Fibroblast of pulmonary artery (primary cell): ENCODE measurements around the gene FUS.

Experiments
- DNase-seq: peaks from one replicate; pipeline ENCODE4 v3.0.0-alpha.2; 2010; ENCODE audit warnings: low read depth
- H3K4me3 ChIP-seq: replicated peaks from 2 replicates; pipeline ENCODE4 v1.5.1; 2011; ENCODE audit warnings: low read depth, mild to moderate bottlenecking, control low read depth, low read length, moderate library complexity
- CTCF ChIP-seq: IDR thresholded peaks from 2 replicates; pipeline ENCODE4 v1.5.1; 2011; ENCODE audit warnings: mild to moderate bottlenecking, control low read depth, low read length, inconsistent platforms; ENCODE audit errors: missing control alignments

Gene FUS

GRCh38 chr16:31187808-31188189 lies 7.9 kb downstream of the FUS start:
- no peak for DNase-seq
- H3K4me3 ChIP-seq = no peak overlapping the region
- no peak for TF ChIP-seq CTCF

- no peak for DNase-seq
- TF ChIP-seq CTCF = no peak
- H3K4me3 ChIP-seq = no peak overlapping the region
Observed at GRCh38 chr16:31188450-31189411, 8.8 kb downstream of the FUS start.

GRCh38 chr16:31189412-31189778 lies 9.5 kb downstream of the FUS start:
- DNase-seq = no peak
- H3K4me3 ChIP-seq = no peak overlapping the region
- no peak for TF ChIP-seq CTCF

- no peak overlapping the region for H3K4me3 ChIP-seq
- DNase-seq = no peak
- TF ChIP-seq CTCF = no peak
Observed at GRCh38 chr16:31190061-31190460, 10.1 kb downstream of the FUS start.

- H3K4me3 ChIP-seq = no peak overlapping the region
- DNase-seq = no peak
- TF ChIP-seq CTCF = no peak
Observed at GRCh38 chr16:31190818-31191444, 11.0 kb downstream of the FUS start.

GRCh38 chr16:31191697-31192428 lies 11.9 kb downstream of the FUS start:
- TF ChIP-seq CTCF = no peak

More at GRCh38 chr16:31191697-31192428, 11.9 kb downstream of the FUS start:
- H3K4me3 ChIP-seq = no peak overlapping the region
- DNase-seq = no peak
